Measurements from ENCODE around the gene COLEC12. TPM values are rescaled to one million over a fixed set of nuclear protein-coding genes. Genes with fewer than 3 reads are reported as not detected.

The COLEC12 gene
- total RNA-seq, 3 donors from 2014 or later, result 2.4 to 12.1 (median 4.7) TPM

- DNase-seq, result no peak
- TF ChIP-seq CTCF (IDR thresholded peaks at IDR 0.05), result no peak
- no peaks in the 10 kb centered on the region for H3K4me1 ChIP-seq (ENCODE audit: low read depth)
- intact Hi-C loops (cut with DNase I, micrococcal nuclease), result no loop called here
- no peaks in the 10 kb centered on the region for H3K9me3 ChIP-seq
- H3K4me3 ChIP-seq, result no peak overlapping the region
- H3K36me3 ChIP-seq (ENCODE audit: low read depth), result no peaks in the 10 kb centered on the region
- ATAC-seq, result no peak
Measured at GRCh38 chr18:513826-514530, 13.5 kb upstream of the COLEC12 start.

- DNase-seq, result no peak
- TF ChIP-seq CTCF (IDR thresholded peaks at IDR 0.05), result no peak
- Histone ChIP-seq H3K4me3 (no peak overlapping the region), H3K9me3 (no peaks in the 10 kb centered on the region), H3K4me1 (ENCODE audit: low read depth) (no peaks in the 10 kb centered on the region), H3K36me3 (ENCODE audit: low read depth) (no peaks in the 10 kb centered on the region)
- ATAC-seq, result no peak
- intact Hi-C loops (cut with DNase I, micrococcal nuclease), result no loop called here
Measured at GRCh38 chr18:512957-513356, 12.5 kb upstream of the COLEC12 start.

GRCh38 chr18:508835-509234, 8.3 kb upstream of the COLEC12 start:
- H3K36me3 ChIP-seq (ENCODE audit: low read depth), result no peaks in the 10 kb centered on the region
- DNase-seq (no peak), ATAC-seq (no peak)
- no peak for TF ChIP-seq CTCF (IDR thresholded peaks at IDR 0.05)
- H3K9me3 ChIP-seq, result no peaks in the 10 kb centered on the region
- no peaks in the 10 kb centered on the region for H3K4me1 ChIP-seq (ENCODE audit: low read depth)
- intact Hi-C loops (cut with DNase I, micrococcal nuclease), result no loop called here
- H3K4me3 ChIP-seq, result no peak overlapping the region

- Histone ChIP-seq H3K9me3 (no peaks in the 10 kb centered on the region), H3K4me1 (ENCODE audit: low read depth) (no peaks in the 10 kb centered on the region), H3K4me3 (no peak overlapping the region), H3K36me3 (ENCODE audit: low read depth) (no peaks in the 10 kb centered on the region)
- intact Hi-C loops (cut with DNase I, micrococcal nuclease), result no loop called here
- no peak for DNase-seq
- TF ChIP-seq CTCF (IDR thresholded peaks at IDR 0.05), result no peak
- no peak for ATAC-seq
Measured at GRCh38 chr18:507636-508035, 7.1 kb upstream of the COLEC12 start.

- no peaks in the 10 kb centered on the region for H3K9me3 ChIP-seq
- no peak overlapping the region for H3K4me3 ChIP-seq
- DNase-seq (no peak), ATAC-seq (no peak)
- no peak for TF ChIP-seq CTCF (IDR thresholded peaks at IDR 0.05)
- no peaks in the 10 kb centered on the region for H3K4me1 ChIP-seq (ENCODE audit: low read depth)
- intact Hi-C loops (cut with DNase I, micrococcal nuclease), result no loop called here
- H3K36me3 ChIP-seq (ENCODE audit: low read depth), result no peaks in the 10 kb centered on the region
Measured at GRCh38 chr18:506801-507200, 6.3 kb upstream of the COLEC12 start.

- intact Hi-C loops (cut with DNase I, micrococcal nuclease), result no loop called here
- ATAC-seq, result no peak
- H3K4me3 ChIP-seq, result no peak overlapping the region
- no peak for TF ChIP-seq CTCF (IDR thresholded peaks at IDR 0.05)
- H3K9me3 ChIP-seq, result no peaks in the 10 kb centered on the region
- H3K36me3 ChIP-seq (ENCODE audit: low read depth), result no peaks in the 10 kb centered on the region
- no peak for DNase-seq
- H3K4me1 ChIP-seq (ENCODE audit: low read depth), result no peaks in the 10 kb centered on the region
Measured at GRCh38 chr18:506264-506663, 5.8 kb upstream of the COLEC12 start.
